ENCODE results near the gene SIRPD.
"Not testable (repeated sequence)": the region's sequence is repeated elsewhere in the genome, so short reads cannot be mapped to it uniquely, and the experiment has no call there.

SIRPD gene

DNA sequence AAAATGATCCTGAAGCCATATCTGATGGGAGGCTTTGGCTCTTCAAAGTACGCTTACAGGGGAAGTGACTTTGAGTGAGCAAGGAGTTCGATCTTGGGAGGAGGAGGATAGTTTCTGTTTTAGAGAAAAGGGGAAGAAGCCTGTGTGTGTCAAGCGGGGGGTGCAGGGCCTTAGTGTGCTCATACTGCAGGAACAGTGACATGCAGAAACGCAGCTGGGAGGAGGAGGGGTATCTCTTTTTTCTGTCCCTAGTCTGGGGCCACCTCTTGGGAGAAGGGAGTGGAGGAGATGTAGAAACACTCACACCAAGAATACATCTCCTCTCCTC lies 19.8 kb downstream of the SIRPD start:
- DNase-seq (ENCODE audit: low spot score) = no peak

DNA sequence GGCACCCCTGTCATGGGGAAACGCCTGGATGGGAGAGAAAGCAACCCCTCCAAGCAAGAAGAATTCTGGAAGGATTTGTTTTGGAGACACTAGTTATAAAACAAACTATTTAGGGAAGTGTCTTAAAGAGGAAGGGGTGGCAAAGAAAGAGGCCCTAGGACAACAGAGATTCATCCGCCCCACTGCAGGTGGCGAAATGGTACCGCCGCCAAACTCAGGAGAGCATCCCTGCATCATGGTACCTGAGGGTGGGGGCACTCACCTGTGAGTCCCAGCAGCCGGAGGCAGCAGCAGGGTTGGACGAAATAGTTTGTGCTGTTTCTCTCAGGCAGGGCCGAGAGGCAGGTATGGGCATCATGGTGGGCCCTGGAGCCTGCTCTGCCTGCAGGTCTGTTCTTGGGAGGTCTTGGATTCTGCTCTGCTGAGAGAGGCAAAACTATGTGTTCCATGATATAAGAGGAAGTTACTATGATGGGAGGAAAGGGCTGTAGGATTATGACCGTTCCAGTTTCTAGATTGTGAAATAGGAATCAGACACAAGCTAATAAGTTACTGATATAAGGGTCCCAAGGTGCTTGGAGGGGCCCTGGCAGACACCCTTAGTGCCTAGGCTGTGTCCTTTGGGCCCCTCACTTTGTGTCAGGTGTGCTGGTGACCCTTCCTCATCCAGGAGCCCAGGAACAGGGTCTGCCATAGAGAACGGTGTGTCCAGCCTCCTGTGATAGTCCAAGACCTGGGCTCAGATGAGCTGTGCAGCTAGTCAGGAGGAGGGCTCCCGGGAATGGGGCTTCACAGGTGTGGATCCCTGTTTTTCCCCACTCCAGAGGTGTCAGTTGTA lies 20.4 kb downstream of the SIRPD start:
- no peak for DNase-seq (ENCODE audit: low spot score)

DNA sequence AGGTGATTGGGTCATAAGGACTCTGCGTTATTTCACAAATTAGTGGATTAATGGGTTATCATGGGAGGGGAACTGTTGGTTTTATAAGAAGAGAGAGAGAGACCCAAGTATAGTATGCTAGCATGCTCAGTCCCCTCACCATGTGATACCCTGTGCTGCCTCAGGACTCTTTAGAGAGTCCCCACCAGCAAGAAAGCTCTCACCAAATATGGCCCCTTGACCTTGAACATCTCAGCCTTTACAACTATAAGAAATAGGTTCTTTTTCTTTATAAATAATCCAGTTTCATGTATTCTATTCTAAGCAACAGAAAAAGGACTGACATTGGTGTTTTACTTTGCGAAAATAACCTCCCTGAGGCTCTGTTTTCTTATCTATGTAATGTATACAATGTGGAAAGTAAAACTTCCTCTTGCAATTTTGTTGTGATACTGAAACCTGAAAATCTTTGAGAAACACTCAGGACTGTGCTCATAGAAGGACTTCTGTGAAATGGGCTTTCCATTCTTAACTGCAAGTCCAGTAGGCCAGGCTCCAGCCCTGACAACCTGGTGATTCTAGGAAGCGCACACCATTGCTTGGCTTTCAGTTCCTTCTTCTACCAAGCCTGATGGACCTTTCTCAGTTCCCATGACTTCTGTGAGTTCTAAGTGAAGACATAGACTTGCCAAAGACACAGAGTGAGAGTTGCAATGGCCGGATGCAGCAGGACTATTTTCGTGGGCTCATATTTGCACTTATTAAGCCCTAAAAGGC lies 21.9 kb downstream of the SIRPD start:
- DNase-seq (ENCODE audit: low spot score) = no peak

DNA sequence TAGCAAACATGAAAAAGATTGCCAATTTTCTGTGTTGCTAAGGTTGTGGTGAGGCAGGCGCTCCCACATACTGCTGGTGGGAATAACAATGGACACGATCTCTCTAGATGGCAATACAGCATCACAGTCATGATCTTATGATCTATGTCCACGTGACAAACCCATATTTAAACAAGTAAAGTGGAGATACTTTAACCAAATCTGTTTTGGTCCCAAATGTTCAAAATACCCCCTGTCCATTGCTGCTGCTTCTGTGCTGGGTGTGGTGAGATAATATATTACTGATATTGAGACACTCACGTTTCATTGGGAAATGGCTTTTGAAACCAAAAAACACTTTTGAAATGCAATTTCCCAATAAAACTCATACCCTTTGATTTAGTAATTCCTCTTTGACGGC lies 23.0 kb downstream of the SIRPD start:
- no peak for DNase-seq (ENCODE audit: low spot score)

DNA sequence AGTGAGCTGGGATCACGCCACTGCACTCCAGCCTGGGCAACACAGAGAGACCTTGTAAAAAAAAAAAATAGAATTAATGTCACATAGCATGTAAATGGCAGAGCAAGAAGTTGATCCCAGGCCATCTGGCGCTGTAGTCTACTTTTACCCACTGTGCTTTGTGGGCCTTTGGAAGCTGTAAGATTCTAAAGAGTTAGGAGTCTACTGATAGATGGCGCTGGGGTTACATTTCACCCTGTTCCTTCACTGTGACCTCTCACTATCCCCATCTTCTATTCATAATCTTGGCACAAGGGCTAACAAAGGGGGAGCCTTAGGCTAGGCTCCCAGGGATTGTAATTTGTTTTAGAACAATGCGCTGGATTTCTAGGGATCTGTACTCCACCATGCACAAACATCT lies 24.4 kb downstream of the SIRPD start:
- DNase-seq (ENCODE audit: low spot score) = no peak

DNA sequence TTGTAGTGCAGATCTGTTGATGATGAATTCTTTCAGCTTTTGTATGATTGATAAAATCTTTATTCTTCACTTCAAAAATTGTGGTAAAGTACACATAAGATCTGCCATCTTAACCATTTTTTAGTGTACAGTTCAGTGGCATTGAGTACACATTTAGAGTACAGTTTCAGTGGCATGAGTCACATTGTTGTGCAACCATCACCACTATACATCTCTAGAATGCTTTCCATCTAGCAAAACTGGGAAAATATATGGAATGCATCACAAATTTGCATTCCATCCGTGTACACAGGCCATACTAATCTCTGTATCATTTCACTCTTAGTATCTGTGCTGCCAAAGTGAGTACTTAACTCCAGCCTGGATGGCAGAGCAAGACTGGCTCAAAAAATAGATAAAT lies 28.7 kb downstream of the SIRPD start:
- DNase-seq (ENCODE audit: low spot score) = no peak

DNA sequence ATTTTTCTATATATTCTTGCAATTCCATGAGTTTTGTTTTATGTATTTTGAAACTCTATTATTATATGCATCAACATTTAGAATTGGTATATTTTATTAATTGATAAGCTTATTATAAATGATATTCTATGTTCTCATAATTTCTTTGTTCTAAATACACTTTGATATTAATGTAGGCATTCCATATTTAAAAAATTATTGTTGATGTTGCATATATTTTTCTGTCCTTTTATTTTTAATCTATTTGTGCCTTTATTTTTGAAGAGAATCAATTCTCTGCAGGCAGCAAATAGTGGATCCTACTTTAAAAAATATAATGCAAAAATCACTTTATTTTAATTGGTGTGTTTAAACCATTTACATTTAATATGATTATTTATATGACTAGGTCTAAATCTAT lies 29.6 kb downstream of the SIRPD start:
- DNase-seq (ENCODE audit: low spot score) = no peak

DNA sequence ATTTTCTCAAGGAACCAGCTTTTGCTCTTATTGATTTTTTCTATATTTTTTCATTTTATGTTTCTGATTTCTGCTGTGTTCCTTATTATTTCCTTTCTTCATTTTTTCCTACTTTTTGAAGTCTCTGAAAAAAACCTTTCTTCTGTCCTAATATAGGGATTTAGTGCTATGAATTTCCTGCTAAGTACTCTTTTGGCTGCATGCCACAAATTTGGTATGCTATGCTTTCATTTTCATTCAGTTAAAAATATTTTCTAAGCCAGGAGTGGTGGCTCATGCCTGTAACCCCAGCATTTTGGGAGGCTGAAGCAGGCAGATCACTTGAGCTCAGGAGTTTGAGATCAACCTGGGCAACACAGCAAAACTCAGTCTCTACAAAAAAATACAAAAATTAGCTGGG lies 30.6 kb downstream of the SIRPD start:
- no peak for DNase-seq (ENCODE audit: low spot score)

DNA sequence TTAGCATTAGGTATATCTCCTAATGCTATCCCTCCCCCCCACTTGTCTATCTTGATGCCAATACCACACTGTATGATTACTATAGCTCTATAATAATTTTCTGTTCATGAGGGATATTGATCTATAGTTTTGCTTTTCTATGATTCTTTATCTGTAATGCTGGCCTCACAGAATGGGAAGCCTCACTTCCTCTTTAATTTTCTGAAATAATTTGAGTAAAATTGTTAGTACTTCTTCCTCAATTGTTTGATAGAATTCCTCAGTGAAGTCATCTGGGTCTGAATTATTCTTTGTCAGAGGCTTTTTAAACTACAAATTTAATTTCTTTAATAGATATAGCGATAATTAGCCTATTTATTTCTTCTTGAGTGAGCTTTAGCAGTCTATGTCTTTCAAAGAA lies 31.2 kb downstream of the SIRPD start:
- DNase-seq (ENCODE audit: low spot score) = no peak

DNA sequence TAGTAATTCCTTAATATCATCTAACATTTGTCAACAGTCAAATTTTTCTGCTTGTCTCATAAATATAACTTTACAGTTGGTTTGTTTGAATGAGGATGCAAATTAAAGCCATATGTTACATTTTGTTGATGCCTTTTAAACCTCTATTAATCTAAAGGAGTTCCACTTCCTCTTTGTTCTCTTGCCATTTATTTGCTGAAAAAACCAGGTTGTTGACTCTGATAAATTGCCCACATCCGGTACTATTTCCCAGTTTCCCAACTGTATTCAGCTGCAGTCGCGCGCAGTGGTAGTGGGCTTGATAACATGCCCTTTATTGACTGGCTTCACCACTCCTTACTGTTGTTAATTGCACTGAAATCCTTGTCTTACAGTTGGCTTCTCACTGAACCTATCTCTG lies 33.5 kb downstream of the SIRPD start:
- DNase-seq (ENCODE audit: low spot score) = no peak

DNA sequence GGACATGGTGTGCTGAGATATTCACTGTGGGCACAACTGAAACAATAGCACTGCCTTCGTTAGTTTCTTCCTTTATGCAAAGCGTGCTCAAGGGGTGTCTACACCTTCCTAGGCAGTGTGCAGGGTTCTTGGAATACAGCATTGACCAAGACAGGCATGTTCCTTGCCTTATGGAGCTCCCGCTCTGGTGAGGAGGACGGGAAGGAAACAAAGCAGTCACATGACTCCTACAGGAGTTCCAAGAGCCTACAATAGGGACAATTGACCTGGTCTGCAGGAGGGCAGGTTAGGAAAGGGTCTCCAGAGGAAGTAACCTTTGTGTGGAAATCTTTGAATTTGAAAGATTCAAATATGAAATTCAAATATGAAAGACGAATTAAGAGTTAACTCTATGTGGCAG lies 40.5 kb downstream of the SIRPD start:
- DNase-seq (ENCODE audit: low spot score) = no peak

DNA sequence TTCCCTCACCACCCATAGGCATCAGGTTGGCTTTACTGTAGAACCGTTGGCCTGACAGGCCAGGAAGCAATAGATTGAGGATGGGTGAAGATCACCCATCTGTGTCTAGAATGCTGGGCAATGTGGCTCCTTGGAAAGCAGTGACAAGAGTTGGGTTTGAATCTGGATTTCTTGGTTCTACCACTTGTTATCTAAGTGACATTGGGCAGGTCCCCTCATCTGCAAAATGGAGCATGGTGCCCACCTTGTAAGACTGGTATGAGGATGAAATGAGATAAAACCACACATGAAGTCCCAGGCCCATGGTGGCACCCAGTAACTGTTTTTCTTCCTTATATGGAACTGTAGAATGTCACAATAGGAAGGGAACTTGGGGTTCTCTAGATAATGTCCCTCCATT lies 43.7 kb downstream of the SIRPD start:
- DNase-seq (ENCODE audit: low spot score) = no peak

DNA sequence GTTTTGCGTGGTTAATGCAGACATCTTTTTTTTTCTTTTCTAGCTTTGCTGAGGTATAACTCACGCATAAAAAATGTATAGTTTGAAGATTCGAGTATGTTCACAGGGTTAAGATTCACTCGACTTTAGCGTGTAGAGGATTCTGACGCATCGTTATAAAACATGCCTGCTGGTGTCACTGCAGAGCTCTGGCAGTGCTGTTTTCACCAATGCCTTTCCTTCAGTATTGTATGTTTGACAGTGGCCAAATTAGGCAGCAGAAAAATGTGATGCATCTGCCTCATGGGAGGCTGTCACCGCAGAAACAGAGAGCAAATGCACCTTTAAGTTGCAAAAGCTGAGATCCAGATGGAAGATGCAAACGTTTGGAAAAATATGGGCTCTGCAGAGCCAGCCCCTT lies 48.3 kb downstream of the SIRPD start:
- peak; percentile 27 for DNase-seq (ENCODE audit: low spot score)

DNA sequence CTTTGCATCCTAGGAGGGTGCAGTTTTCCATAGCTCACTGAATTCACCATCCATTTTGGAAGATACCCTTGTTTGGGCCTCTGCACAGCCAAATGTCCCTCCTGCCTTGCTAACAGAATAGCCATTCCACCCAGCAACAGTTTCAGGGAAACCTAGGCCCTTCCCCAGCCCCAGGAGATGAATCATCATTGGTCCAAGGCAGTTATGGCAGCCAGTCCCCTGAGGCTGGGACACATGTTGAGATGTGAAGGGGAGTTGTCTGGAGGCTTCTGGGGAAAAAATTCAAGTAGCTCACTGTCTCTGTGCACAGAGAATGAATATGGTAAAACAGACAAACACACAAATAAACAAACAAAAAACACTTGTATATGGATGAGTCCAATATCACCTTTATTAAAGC lies 48.9 kb downstream of the SIRPD start:
- no peak for DNase-seq (ENCODE audit: low spot score)

DNA sequence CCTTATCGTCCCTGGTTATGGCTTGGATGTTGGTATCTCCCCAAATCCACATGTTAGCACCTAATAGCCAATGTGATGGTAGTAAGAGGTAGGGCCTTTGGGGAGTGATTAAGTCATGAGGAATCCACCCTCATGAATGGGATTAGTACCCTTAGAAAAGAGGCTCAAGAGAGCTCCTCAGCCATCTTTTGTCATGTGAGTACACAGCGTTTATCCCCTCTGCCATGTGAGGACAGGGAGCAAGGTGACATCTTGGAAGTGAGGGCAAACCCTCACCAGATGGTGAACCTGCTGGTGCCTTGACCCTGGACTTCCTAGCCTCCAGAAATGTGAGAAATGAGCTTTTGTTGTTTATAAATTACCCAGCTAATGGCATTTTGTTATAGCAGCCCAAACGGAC lies 50.2 kb downstream of the SIRPD start:
- DNase-seq (ENCODE audit: low spot score) = no peak

DNA sequence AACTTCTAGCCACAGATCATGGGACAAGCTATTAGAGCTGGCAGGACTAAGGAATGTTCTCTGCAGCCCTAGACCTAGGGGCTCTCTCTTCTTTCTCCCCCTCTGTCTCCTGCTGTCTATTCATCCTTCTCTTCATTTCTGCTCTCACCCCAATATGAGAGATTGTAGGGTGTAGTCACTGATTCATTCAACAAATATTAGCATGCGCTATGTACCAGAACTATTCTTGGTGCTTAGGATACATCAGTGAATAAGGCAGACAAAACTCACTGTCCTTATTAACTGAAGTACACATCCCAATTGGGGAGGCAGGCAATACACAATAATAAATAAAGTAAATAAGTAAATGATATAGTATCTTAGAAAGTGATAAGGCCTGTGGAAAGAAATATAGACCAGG lies 51.6 kb downstream of the SIRPD start:
- no peak for DNase-seq (ENCODE audit: low spot score)

DNA sequence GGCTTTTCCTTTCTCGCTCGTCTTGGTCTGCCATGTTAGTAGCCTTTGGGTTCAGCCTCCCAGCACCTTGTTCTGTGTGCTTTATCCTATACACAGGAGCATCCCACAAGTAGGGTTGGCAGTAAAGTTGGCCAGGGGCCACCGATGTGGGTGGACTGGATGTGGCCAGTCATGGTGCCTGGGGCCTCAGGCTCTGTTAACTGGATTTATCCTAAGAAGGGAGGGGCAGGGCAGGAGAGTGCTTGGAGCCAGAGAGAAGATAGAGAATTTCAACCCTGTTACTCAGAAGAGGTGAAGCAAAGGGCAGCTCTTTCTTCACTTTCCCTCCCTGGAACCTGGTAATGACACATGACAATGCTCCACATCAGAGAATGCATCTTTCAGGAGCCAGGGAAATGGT lies 52.1 kb downstream of the SIRPD start:
- no peak for DNase-seq (ENCODE audit: low spot score)

DNA sequence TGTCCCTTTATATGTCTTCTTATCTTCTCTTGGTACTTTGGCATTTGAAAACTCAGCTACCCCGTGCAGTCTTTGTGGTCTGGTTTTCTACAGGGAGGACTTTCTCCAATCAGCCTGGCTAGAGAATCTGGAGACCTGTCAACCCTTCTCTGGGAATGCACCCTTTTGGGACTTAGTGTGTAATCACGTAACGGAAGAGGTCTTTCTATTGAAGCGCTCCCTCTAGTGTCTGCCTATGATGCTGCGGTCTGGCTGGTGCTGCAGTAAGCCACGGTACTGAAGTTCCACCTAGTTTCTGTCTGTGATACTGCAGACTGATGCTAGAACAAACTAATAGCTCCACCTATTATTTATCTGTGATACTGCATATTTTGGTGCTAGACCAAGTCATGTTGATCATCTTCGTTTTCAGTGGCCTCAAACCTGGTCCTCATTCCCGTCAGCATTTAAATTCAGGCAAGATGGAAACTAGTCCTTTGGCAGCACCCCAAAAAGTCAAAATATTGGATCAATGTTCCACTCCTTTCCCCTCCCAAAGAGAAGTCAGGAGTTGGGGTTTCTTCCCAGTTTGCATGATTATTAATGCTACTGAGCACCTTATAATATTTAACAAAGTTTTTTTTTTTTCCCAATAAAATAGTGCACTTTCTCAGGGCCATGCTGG lies 53.8 kb downstream of the SIRPD start:
- DNase-seq (ENCODE audit: low spot score) = peak; percentile 87

DNA sequence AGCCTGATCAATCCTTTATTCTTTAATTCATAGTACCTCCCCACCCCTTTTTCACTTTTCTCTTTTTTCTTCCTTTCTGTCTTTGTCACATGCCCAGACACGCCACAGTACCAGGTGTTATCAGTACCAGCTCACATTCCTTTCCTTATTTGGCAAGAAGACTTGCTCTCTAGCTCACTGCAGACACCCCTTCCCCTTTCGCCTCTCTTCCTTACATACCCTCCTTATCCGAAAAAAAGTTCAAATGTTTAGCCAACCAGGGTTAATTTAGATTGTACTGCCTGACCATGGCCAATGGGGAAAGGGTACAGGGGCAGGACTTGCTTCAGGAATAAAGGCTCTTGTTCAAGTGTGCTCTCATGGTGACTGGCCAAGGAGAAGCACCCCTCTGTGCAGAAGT lies 57.0 kb downstream of the SIRPD start:
- DNase-seq (ENCODE audit: low spot score) = no peak

DNA sequence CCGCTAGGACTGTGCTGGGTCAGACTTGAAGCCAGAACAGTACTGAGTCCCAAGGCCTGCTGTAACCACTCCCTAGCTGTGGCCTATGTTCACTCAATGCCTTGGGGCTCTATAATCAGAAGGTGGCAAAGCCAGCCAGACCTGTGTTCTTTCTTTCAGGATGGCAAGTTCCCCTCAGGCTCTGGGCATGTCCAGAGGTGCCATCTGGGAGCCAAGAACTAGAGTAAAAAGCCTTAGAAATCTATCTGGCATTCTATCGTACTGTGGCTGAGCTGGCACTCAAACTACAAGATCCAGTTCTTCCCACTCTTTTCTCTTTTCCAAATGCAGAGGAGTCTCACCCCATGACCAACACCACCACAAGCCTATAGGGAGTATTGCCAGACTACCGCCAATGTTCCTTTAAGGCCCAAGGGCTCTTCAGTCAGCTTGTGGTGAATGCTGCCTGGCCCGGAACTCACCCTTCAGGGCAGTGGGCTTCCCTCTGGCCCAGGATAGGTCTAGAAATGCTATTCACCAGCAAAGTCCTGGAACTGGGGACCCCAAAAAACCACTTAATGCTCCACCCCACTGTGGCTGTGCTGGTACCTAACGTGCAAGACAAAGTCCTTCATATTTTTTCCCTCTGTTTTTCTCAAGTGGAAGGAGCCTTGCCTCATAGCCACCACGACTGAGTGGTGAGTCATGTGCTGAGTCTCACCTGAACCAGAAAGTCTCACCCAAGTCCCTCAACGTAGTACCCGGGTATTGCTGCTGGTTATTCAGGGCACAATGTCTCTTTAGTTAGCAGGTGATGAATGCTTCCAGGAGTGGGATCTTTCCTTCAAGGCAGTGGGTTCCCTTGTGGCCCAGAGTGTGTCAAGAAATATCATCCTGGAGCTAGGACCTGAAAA lies 57.7 kb downstream of the SIRPD start:
- DNase-seq (ENCODE audit: low spot score) = no peak

DNA sequence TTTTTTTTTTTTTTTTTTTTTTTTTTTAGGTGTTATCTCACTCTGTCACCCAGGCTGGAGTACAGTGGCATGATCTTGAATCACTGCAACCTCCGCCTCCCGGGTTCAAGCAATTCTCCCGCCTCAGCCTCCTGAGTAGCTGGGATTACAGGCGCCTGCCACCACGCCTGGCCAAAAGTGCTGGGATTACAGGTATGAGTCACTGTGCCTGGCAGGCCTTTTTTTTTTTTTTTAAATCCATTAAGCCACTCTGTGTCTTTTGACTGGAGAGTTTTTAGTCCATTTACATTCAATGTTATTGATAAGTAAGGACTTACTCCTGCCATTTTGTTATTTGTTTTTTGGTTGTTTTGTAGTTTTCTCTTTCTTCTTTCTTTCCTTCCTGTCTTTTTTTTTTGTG lies 60.1 kb downstream of the SIRPD start:
- not testable (repeated sequence) for DNase-seq (ENCODE audit: low spot score)

DNA sequence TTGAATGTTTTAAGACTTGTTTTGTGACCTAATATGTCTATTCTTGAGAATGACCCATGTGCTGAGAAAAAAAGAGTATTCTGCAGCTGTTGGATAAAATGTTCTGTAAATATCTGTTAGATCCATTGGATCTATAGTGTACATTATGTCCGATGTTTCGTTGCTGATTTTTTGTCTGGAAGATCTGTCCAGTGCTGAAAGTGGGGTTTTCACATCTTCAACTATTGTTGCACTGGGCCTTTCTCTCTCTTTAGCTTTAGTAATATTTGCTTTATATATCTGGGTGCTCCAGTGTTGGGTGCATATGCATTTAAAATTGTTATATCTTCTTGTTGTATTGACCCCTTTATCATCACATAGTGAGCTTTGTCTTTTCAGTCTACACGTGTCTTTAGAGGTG lies 60.6 kb downstream of the SIRPD start:
- DNase-seq (ENCODE audit: low spot score) = no peak

All from AG08396 (cell line).